GM12892 (cell line): ENCODE results near the gene MRGPRX3.
"Not testable (repeated sequence)": the region's sequence is repeated elsewhere in the genome, so short reads cannot be mapped to it uniquely, and the experiment has no call there.

Source experiments
- POLR2A ChIP-seq: IDR thresholded peaks from 2 replicates; pipeline ENCODE4 v1.6.1; 2011; ENCODE audit warnings: low read depth, low read length, control low read depth
- POLR2AphosphoS5 ChIP-seq: IDR thresholded peaks from 2 replicates; pipeline ENCODE4 v1.6.1; 2011; ENCODE audit warnings: low read depth, low read length, control low read depth

GRCh38 chr11:18131115-18131514 is 1.3 kb upstream of the MRGPRX3 start:
- TF ChIP-seq POLR2AphosphoS5, POLR2A: not testable (repeated sequence)
